Measurements from ENCODE around the gene TAF1B. TPM values are rescaled to one million over a fixed set of nuclear protein-coding genes. Genes with fewer than 3 reads are reported as not detected.

Gene TAF1B
- total RNA-seq, 2 donors from 2014 or later: 8.8 to 13.0 TPM

- DNase-seq: no peak
- Histone ChIP-seq H3K36me3 (no peaks in the 10 kb centered on the region), H3K27ac (no peak overlapping the region), H3K4me3 (no peak overlapping the region), H3K9ac (ENCODE audit: low read depth in 2 of 2, low read length in 2 of 2) (no peak overlapping the region), H3K9me3 (no peaks in the 10 kb centered on the region), H3K4me1 (no peaks in the 10 kb centered on the region), H3K27me3 (no peaks in the 10 kb centered on the region)
- no peak for TF ChIP-seq CTCF (IDR thresholded peaks at IDR 0.05)
- intact Hi-C loops (cut with DNase I): loop anchor here (5.0 kb wide), 1 partner anchor 65 kb away; no protein-coding TSS in a partner anchor
These were observed 139.0 kb downstream of the TAF1B start for GRCh38 chr2:9982248-9982647.

DNA sequence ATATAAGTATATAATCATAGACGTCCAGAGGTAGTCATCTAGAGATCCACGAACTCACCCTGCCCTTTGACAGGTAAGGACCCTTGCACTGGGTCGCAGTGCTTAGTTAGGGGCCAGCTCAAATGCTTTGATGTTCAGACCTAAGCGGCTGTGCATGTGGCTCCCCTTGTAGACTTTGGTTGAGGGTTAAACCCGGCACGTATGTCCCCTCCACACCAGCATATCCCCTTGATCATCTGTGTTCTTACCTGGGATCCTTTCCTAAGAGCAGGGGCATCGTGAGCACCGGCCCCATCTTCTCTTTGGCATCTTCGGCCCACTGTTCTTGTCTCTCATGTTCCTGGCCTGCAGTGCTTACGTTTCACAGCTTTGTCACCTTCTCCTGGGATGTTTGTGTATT is 139.6 kb downstream of the TAF1B start:
- intact Hi-C loops (cut with DNase I): loop anchor here (5.0 kb wide), 1 partner anchor 64 kb away; no protein-coding TSS in a partner anchor
- no peaks in the 10 kb centered on the region for H3K36me3 ChIP-seq
- no peaks in the 10 kb centered on the region for H3K4me1 ChIP-seq
- no peak overlapping the region for H3K4me3 ChIP-seq
- no peak overlapping the region for H3K9ac ChIP-seq (ENCODE audit: low read depth in 2 of 2, low read length in 2 of 2)
- H3K27me3 ChIP-seq: no peaks in the 10 kb centered on the region
- no peak for TF ChIP-seq CTCF (IDR thresholded peaks at IDR 0.05)
- H3K27ac ChIP-seq: no peak overlapping the region
- no peak for DNase-seq
- H3K9me3 ChIP-seq: no peaks in the 10 kb centered on the region

DNA sequence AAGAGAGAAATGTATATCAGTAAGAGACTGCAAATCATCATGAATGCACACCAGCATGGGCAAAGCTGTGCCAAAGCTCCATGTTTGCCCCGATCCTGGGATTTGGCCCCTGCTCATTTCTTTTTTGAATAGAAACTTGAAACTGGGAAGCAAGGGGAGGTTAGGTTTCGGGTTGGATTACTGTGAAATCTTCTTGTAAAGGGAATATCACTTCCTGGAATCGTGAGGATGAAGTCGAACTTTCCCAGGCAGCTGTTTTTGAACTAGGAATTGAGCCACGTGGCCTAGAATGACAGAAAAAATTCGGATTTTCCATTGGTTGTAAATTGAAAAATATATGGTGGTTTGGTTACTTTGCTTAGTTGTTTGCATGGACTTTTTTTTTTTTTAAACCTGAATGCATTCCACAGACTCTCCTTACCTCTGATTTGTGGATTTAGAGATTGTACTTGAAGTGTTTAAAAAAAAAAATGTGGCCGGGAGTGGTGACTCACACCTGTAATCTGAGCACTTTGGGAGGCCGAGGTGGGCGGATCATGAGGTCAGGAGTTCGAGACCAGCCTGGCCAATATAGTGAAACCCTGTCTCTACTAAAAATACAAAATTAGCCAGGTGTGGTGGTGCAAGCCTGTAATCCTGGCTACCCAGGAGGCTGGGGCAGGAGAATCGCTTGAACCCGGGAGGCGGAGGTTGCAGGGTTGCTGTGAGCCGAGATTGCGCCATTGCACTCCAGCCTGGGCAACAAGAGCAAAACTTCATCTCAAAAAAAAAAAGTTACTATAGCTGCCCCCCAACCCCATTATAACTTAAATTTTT is 140.3 kb downstream of the TAF1B start:
- H3K9me3 ChIP-seq: no peaks in the 10 kb centered on the region
- no peak overlapping the region for H3K9ac ChIP-seq (ENCODE audit: low read depth in 2 of 2, low read length in 2 of 2)
- no peak overlapping the region for H3K4me3 ChIP-seq
- H3K36me3 ChIP-seq: no peaks in the 10 kb centered on the region
- no peaks in the 10 kb centered on the region for H3K4me1 ChIP-seq
- no peaks in the 10 kb centered on the region for H3K27me3 ChIP-seq
- H3K27ac ChIP-seq: no peak overlapping the region
- intact Hi-C loops (cut with DNase I): loop anchor here (5.0 kb wide), 1 partner anchor 64 kb away; no protein-coding TSS in a partner anchor
- TF ChIP-seq CTCF (IDR thresholded peaks at IDR 0.05): no peak
- no peak for DNase-seq

Other genes starting within 250 kb of the TAF1B start
- 100 to 1,000 TPM; 246 to 299 TPM for gene YWHAQ, start 212.5 kb upstream of the TAF1B start, total RNA-seq
- 1 to 10 TPM; 1.6 to 1.9 TPM for gene GRHL1, start 108.2 kb downstream of the TAF1B start, total RNA-seq
- 10 to 100 TPM in 1 of 2 donors, 1 to 10 TPM in 1; 6.6 to 11.2 TPM for gene KLF11, start 200.1 kb downstream of the TAF1B start, total RNA-seq
- gene CYS1, start 236.9 kb downstream of the TAF1B start, total RNA-seq: 1 to 10 TPM in 1 of 2 donors, under 1 TPM in 1; 0.52 to 2.5 TPM